IMR-90 (cell line): ENCODE measurements around the gene CDK14. TPM values are rescaled to one million over a fixed set of nuclear protein-coding genes. Genes with fewer than 3 reads are reported as not detected.
A peak's percentile ranks its signal among the peaks of the same experiment; 100 is the strongest.

Experiments used
- ATAC-seq: fragments of 200-7000 bp; cut with Tn5 transposase; 2 replicates; pipeline ENCODE4 v1.9.1; 2020; ENCODE audit warnings: low read depth, mild to moderate bottlenecking, moderate library complexity
- BruUV-seq: library from RNA; stranded (reverse); fragments of 400-500 nt; replicated peaks from 2 replicates; lab custom pipeline; 2021; lab: Mats Ljungman, UMichigan
- CTCF ChIA-PET: fragments of 300-600 bp; formaldehyde crosslinking; extraction: SDS; loops from one replicate; lab custom pipeline; 2021; ENCODE audit warnings: antibody characterized with exemption; lab: Yijun Ruan, JAX
- POLR2A ChIA-PET: fragments of 300-600 bp; sonication (Branson Sonifier 250); formaldehyde crosslinking; loops from one replicate; lab custom pipeline; 2022; ENCODE audit warnings: antibody characterized with exemption; ENCODE audit not compliant: unreplicated experiment; lab: Charles Lee
- DNase-seq: peaks from one replicate; pipeline ENCODE4 v3.0.0; 2013
- H2AFZ ChIP-seq: replicated peaks from 2 replicates; pipeline ENCODE3; 2013; ENCODE audit warnings: low read length, mild to moderate bottlenecking; ENCODE audit not compliant: poor library complexity
- H2AK5ac ChIP-seq: 2 replicates; pipeline ENCODE4 v1.6.1; 2013; ENCODE audit warnings: low read depth, low read length, inconsistent platforms
- H2AK9ac ChIP-seq: replicated peaks from 2 replicates; pipeline ENCODE3; 2013; ENCODE audit warnings: mild to moderate bottlenecking, low read depth, low read length, moderate library complexity; ENCODE audit not compliant: poor library complexity
- H2BK120ac ChIP-seq: 2 replicates; pipeline ENCODE4 v1.6.1; 2013; ENCODE audit warnings: low read depth, low read length, inconsistent platforms
- H2BK15ac ChIP-seq: 3 replicates; pipeline ENCODE4 v1.6.1; 2013; ENCODE audit warnings: low read depth, low read length, inconsistent platforms
- H2BK20ac ChIP-seq: 2 replicates; pipeline ENCODE4 v1.6.1; 2013; ENCODE audit warnings: low read depth, mild to moderate bottlenecking, inconsistent platforms, low read length, moderate library complexity
- H2BK5ac ChIP-seq: 2 replicates; pipeline ENCODE4 v1.6.1; 2013; ENCODE audit warnings: mild to moderate bottlenecking, low read depth, low read length, inconsistent platforms; ENCODE audit not compliant: poor library complexity, severe bottlenecking
- H3K14ac ChIP-seq: replicated peaks from 2 replicates; pipeline ENCODE4 v1.6.1; 2013; ENCODE audit warnings: low read depth, low read length, inconsistent platforms
- H3K18ac ChIP-seq: 2 replicates; pipeline ENCODE4 v1.6.1; 2013; ENCODE audit warnings: low read depth, low read length, control low read depth
- H3K23ac ChIP-seq: 2 replicates; pipeline ENCODE4 v1.6.1; 2013; ENCODE audit warnings: low read depth, low read length, inconsistent platforms
- H3K27ac ChIP-seq: 2 replicates; pipeline ENCODE4 v1.5.1; 2013; ENCODE audit warnings: mild to moderate bottlenecking, control low read depth, low read length; ENCODE audit not compliant: insufficient read depth
- H3K27me3 ChIP-seq: 2 replicates; pipeline ENCODE4 v1.6.1; 2013; ENCODE audit warnings: low read length; ENCODE audit not compliant: control insufficient read depth, insufficient read depth
- H3K36me3 ChIP-seq: 2 replicates; pipeline ENCODE4 v1.6.1; 2013; ENCODE audit warnings: low read length, mixed read lengths; ENCODE audit not compliant: control insufficient read depth, insufficient read depth
- H3K4ac ChIP-seq: 2 replicates; pipeline ENCODE4 v1.6.1; 2013; ENCODE audit warnings: low read depth, low read length, inconsistent platforms
- H3K4me1 ChIP-seq: 2 replicates; pipeline ENCODE4 v1.6.1; 2013; ENCODE audit warnings: low read length, mixed read lengths; ENCODE audit not compliant: control insufficient read depth, insufficient read depth
- H3K4me2 ChIP-seq: 2 replicates; pipeline ENCODE4 v1.6.1; 2013; ENCODE audit warnings: low read depth, mild to moderate bottlenecking, control low read depth, low read length, moderate library complexity
- H3K4me3 ChIP-seq: 2 replicates; pipeline ENCODE4 v1.5.1; 2013; ENCODE audit warnings: low read depth, mild to moderate bottlenecking, control low read depth, low read length, moderate library complexity; ENCODE audit not compliant: insufficient read depth
- H3K56ac ChIP-seq: 2 replicates; pipeline ENCODE4 v1.6.1; 2013; ENCODE audit warnings: low read length, inconsistent platforms; ENCODE audit not compliant: insufficient read depth; ENCODE audit errors: extremely low read depth
- H3K79me1 ChIP-seq, 2 experiments: 2 replicates each; pipeline ENCODE4 v1.6.1; 2013; ENCODE audit warnings: low read length in 2 of 2, inconsistent platforms in 1 of 2, low read depth in 1 of 2
- H3K9ac ChIP-seq: 2 replicates; pipeline ENCODE4 v1.6.1; 2013; ENCODE audit warnings: low read depth, low read length, control low read depth
- H3K9me1 ChIP-seq: 2 replicates; pipeline ENCODE4 v1.6.1; 2013; ENCODE audit warnings: low read length, inconsistent platforms; ENCODE audit not compliant: insufficient read depth
- H3K9me3 ChIP-seq: 2 replicates; pipeline ENCODE4 v1.6.1; 2013; ENCODE audit warnings: low read length; ENCODE audit not compliant: control insufficient read depth, insufficient read depth
- H4K20me1 ChIP-seq: 2 replicates; pipeline ENCODE4 v1.6.1; 2013; ENCODE audit warnings: low read length, inconsistent platforms; ENCODE audit not compliant: insufficient read depth
- H4K5ac ChIP-seq: 2 replicates; pipeline ENCODE4 v1.6.1; 2013; ENCODE audit warnings: mild to moderate bottlenecking, low read depth, low read length, control low read depth
- H4K8ac ChIP-seq, 2 experiments: 2 replicates each; pipeline ENCODE4 v1.6.1; 2013; ENCODE audit warnings: low read depth in 2 of 2, low read length in 2 of 2, control low read depth in 1 of 2, inconsistent platforms in 1 of 2
- H4K91ac ChIP-seq: 2 replicates; pipeline ENCODE4 v1.6.1; 2013; ENCODE audit warnings: low read depth, low read length, inconsistent platforms; ENCODE audit not compliant: insufficient read depth
- BHLHE40 ChIP-seq: fragments of 150-350 bp; IDR thresholded peaks from 2 replicates; pipeline ENCODE4 v1.6.1; 2016; ENCODE audit warnings: mild to moderate bottlenecking, low read depth, low read length
- CEBPB ChIP-seq: IDR thresholded peaks from 2 replicates; pipeline ENCODE4 v1.6.1; 2012; ENCODE audit warnings: low read depth, low read length, improper control_type of control experiment
- CHD1 ChIP-seq: IDR thresholded peaks from 2 replicates; pipeline ENCODE4 v1.6.1; 2012; ENCODE audit warnings: low read depth, low read length, improper control_type of control experiment
- CTCF ChIP-seq: conservative IDR thresholded peaks from 2 replicates; pipeline ENCODE4 v1.5.1; 2012; ENCODE audit warnings: mild to moderate bottlenecking, low read depth, low read length, improper control_type of control experiment
- ELK1 ChIP-seq: fragments of 150-350 bp; IDR thresholded peaks from 2 replicates; pipeline ENCODE4 v1.6.1; 2016; ENCODE audit warnings: low read depth, mild to moderate bottlenecking, low read length, moderate library complexity, borderline replicate concordance
- FOS ChIP-seq: fragments of 150-350 bp; IDR thresholded peaks from 2 replicates; pipeline ENCODE4 v1.6.1; 2016; ENCODE audit warnings: low read depth, low read length
- MAFK ChIP-seq: IDR thresholded peaks from 2 replicates; pipeline ENCODE4 v1.6.1; 2012; ENCODE audit warnings: low read depth, low read length, improper control_type of control experiment
- MAZ ChIP-seq: IDR thresholded peaks from 2 replicates; pipeline ENCODE4 v1.6.1; 2012; ENCODE audit warnings: low read depth, mild to moderate bottlenecking, low read length, improper control_type of control experiment, moderate library complexity, borderline replicate concordance
- MXI1 ChIP-seq: IDR thresholded peaks from 2 replicates; pipeline ENCODE4 v1.6.1; 2012; ENCODE audit warnings: low read depth, mild to moderate bottlenecking, low read length, moderate library complexity, borderline replicate concordance
- NFE2L2 ChIP-seq: fragments of 150-350 bp; IDR thresholded peaks from 2 replicates; pipeline ENCODE4 v1.6.1; 2016; ENCODE audit warnings: low read depth, mild to moderate bottlenecking, low read length
- POLR2A ChIP-seq: IDR thresholded peaks from 2 replicates; pipeline ENCODE4 v1.6.1; 2012; ENCODE audit warnings: mild to moderate bottlenecking, low read depth, low read length
- RAD21 ChIP-seq: IDR thresholded peaks from 2 replicates; pipeline ENCODE4 v1.6.1; 2012; ENCODE audit warnings: low read length, improper control_type of control experiment
- RCOR1 ChIP-seq: IDR thresholded peaks from 2 replicates; pipeline ENCODE4 v1.6.1; 2012; ENCODE audit warnings: mild to moderate bottlenecking, low read length, improper control_type of control experiment; ENCODE audit not compliant: insufficient replicate concordance
- RFX5 ChIP-seq: IDR thresholded peaks from 2 replicates; pipeline ENCODE4 v1.8.0; 2012; ENCODE audit warnings: low read depth, mild to moderate bottlenecking, low read length, moderate library complexity
- SMC3 ChIP-seq: fragments of 150-350 bp; IDR thresholded peaks from 2 replicates; pipeline ENCODE4 v1.6.1; 2016; ENCODE audit warnings: low read depth, mild to moderate bottlenecking, antibody characterized with exemption, low read length, moderate library complexity
- USF2 ChIP-seq: fragments of 150-350 bp; IDR thresholded peaks from 2 replicates; pipeline ENCODE4 v1.6.1; 2017; ENCODE audit warnings: mild to moderate bottlenecking, antibody characterized with exemption, low read length, low read depth
- WGBS, 2 experiments: methylation state at CpG; one replicate each; pipeline versions ENCODE4 v1.1.5 to v1.1.7; 2013; ENCODE audit warnings: missing lambda C conversion rate in 2 of 2; ENCODE audit not compliant: insufficient read length in 1 of 2; ENCODE audit errors: extremely low coverage in 2 of 2; 5-methylcytosine and 5-hydroxymethylcytosine counted together
- dilution Hi-C: fragments of 300-500 bp; cut with HindIII; formaldehyde crosslinking; loops from one replicate; pipeline ENCODE4 v1.14.3; 2018; ENCODE audit warnings: low sequenced_read_pairs; ENCODE audit not compliant: unreplicated experiment
- in situ Hi-C: fragments of 300-500 bp; cut with MboI; formaldehyde crosslinking; loops from 3 replicates; pipeline ENCODE4 v1.14.3; 2019; ENCODE audit warnings: low sequenced_read_pairs, inconsistent platforms, mixed read lengths
- intact Hi-C: fragments of 100-400 bp; cut with micrococcal nuclease; formaldehyde crosslinking; loops from 2 replicates; pipeline ENCODE4 v1.10.0; 2022
- polyA plus RNA-seq, 3 experiments: library from polyadenylated mRNA; depleted of rRNA; stranded (reverse); fragments of >200 nt; gene quantifications; 2 replicates each; pipeline ENCODE4 v1.2.3, GENCODE V29; 2012; ENCODE audit warnings: low replicate concordance in 1 of 3
- total RNA-seq: library from RNA; depleted of rRNA; stranded (reverse); fragments of >200 nt; gene quantifications from 2 replicates; pipeline ENCODE4 v1.2.3, GENCODE V29; 2012

The CDK14 gene
- total and polyA plus RNA-seq, 2 of the 4 experiments (the other 2 are of a cell fraction): 10.1 to 29.6 TPM

GRCh38 chr7:90669492-90669891, 73.4 kb downstream of the CDK14 start:
- Histone ChIP-seq H4K20me1 (no peaks in the 10 kb centered on the region), H2BK5ac (no peak overlapping the region), H3K56ac (no peak overlapping the region), H4K91ac (no peak overlapping the region), H3K4me3 (no peak overlapping the region), H4K5ac (no peak overlapping the region), H3K9me3 (no peaks in the 10 kb centered on the region), H3K27me3 (no peaks in the 10 kb centered on the region), H3K18ac (no peak overlapping the region), H2BK20ac (no peak overlapping the region), H3K9ac (no peak overlapping the region), H2BK120ac (no peak overlapping the region), H3K4me1 (no peaks in the 10 kb centered on the region), H3K14ac (no peak overlapping the region), H3K4ac (no peak overlapping the region), H2AK5ac (no peak overlapping the region), H2AFZ (no peak overlapping the region), H3K27ac (no peak overlapping the region), H2BK15ac (no peak overlapping the region), H2AK9ac (no peak overlapping the region), H4K8ac (no peak overlapping the region), H3K4me2 (no peak overlapping the region), H3K36me3 (no peaks in the 10 kb centered on the region), H3K9me1 (no peaks in the 10 kb centered on the region), H3K79me1 (peaks cover 24 to 31% of the 10 kb centered on the region in 2 experiments), H3K23ac (no peak overlapping the region)
- dilution Hi-C loops (no loop called here), in situ Hi-C loops (no loop called here), intact Hi-C loops (no loop called here)
- DNase-seq: no peak
- POLR2A ChIA-PET: no interaction called here
- no CpG with 5 or more reads among the region's 1 CpG for WGBS, 2 experiments
- CTCF ChIA-PET: interaction anchor here (0.7 kb wide), 1 partner anchor 21 kb away, joined by 3 read pairs; no protein-coding TSS in a partner anchor
- no peak for TF ChIP-seq NFE2L2
- no peak for TF ChIP-seq MAFK
- TF ChIP-seq POLR2A: no peak
- no peak for TF ChIP-seq RFX5
- TF ChIP-seq RAD21: no peak
- no peak for TF ChIP-seq CTCF
- TF ChIP-seq BHLHE40: no peak
- no peak for TF ChIP-seq USF2
- TF ChIP-seq CHD1: no peak
- no peak for TF ChIP-seq ELK1
- TF ChIP-seq MXI1: no peak
- TF ChIP-seq MAZ: no peak
- no peak for TF ChIP-seq CEBPB
- TF ChIP-seq SMC3: no peak
- TF ChIP-seq RCOR1: no peak
- TF ChIP-seq FOS: no peak
- 0 out of 2 replicates have a peak, but pooled peaks have one; percentile 35 for ATAC-seq
- BruUV-seq: no TSS peak
